Esophagus (tissue), 2 donors: ENCODE results near the gene RABIF. TPM values are rescaled to one million over a fixed set of nuclear protein-coding genes. Genes with fewer than 3 reads are reported as not detected.
"Not testable (repeated sequence)": the region's sequence is repeated elsewhere in the genome, so short reads cannot be mapped to it uniquely, and the experiment has no call there.

ENCODE experiments used
- H3K27ac ChIP-seq, 2 donors: one replicate each; pipeline ENCODE4 v1.5.1; 2013; ENCODE audit warnings: low read depth in 2 of 2, mild to moderate bottlenecking in 2 of 2, inconsistent platforms in 1 of 2, low read length in 1 of 2, moderate library complexity in 1 of 2
- H3K27me3 ChIP-seq, 2 donors: one replicate each; pipeline ENCODE4 v1.6.1; 2013; ENCODE audit warnings: low read length in 2 of 2, control low read depth in 1 of 2, mild to moderate bottlenecking in 1 of 2; ENCODE audit not compliant: insufficient read depth in 2 of 2, control insufficient read depth in 1 of 2
- H3K36me3 ChIP-seq, 2 donors: one replicate each; pipeline ENCODE4 v1.6.1; 2013; ENCODE audit warnings: low read length in 1 of 2; ENCODE audit not compliant: control insufficient read depth in 2 of 2, insufficient read depth in 2 of 2
- H3K4me1 ChIP-seq, 2 donors: one replicate each; pipeline ENCODE4 v1.6.1; 2013; ENCODE audit warnings: low read length in 1 of 2; ENCODE audit not compliant: control insufficient read depth in 2 of 2, insufficient read depth in 2 of 2
- H3K4me3 ChIP-seq, 2 donors: one replicate each; pipeline ENCODE4 v1.5.1; 2013; ENCODE audit warnings: low read length in 2 of 2, mild to moderate bottlenecking in 2 of 2, low read depth in 1 of 2, moderate library complexity in 1 of 2
- H3K9me3 ChIP-seq, 2 donors: one replicate each; pipeline ENCODE4 v1.6.1; 2013; ENCODE audit warnings: mild to moderate bottlenecking in 2 of 2, low read depth in 1 of 2, low read length in 1 of 2, moderate library complexity in 1 of 2; ENCODE audit not compliant: control insufficient read depth in 2 of 2, insufficient read depth in 1 of 2
- WGBS, 2 donors: extraction: QIAGEN DNeasy Blood & Tissue Kit; methylation state at CpG; one replicate each; pipeline ENCODE4 v1.1.7; 2013; 5-methylcytosine and 5-hydroxymethylcytosine counted together
- polyA plus RNA-seq, 2 donors: library from polyadenylated mRNA; stranded (reverse); fragments of 200-250 nt; gene quantifications; one replicate each; pipeline ENCODE4 v1.2.3, GENCODE V29; 2013
- donor health status: healthy with polysubstance abuse.
- donor health status: Bipolar disorder and iron deficiency.

Gene RABIF
- polyA plus RNA-seq, 2 donors = 8.1 to 11.0 TPM

- WGBS, 2 donors = 75 to 80% methylated on average over 5 of the region's 5 CpGs
These were observed 51.1 kb downstream of the RABIF start for GRCh38 chr1:202837746-202838262.

DNA sequence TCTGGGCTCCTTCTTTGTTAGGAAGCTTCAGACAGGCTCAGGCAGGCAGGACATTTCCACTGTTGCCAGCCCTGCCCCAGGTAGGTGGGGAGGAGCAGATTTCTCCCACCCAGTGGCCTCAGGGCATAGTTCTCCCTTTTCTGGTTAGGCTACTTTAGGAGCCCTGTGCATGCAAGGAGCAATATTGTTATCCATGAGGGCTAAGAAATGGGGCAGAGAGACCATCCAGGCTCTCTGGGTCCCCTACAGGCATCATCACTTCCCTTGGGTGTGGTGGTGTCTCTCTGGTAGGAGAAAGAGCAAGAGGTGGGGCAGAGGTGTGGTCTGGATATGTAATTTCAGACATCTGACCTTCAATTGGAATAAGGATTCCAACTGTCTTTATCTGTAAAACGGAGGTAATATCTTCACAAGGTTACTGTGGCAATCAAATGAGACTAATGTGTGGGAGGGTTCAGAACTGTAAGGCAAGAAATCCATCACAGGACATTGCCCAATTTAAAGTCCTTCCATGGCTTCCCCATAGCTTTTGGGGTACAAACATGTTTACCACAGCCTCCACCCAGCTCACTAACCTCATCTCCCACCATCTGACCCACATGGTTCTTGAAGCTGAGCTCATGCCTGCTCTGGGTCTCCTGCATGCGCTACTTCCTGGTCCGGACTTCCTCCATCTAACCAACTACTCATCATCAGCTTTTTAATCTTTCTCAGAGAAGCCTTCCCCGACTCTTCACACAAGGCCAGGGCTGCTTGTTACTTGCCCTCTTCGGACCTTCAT lies 52.1 kb downstream of the RABIF start:
- 69 to 70% methylated on average over 5 of the region's 5 CpGs for WGBS, 2 donors
- H3K27me3 ChIP-seq = no peaks in the 10 kb centered on the region
- H3K27ac ChIP-seq = peak overlapping the region; percentile 80 to 83
- no peaks in the 10 kb centered on the region for H3K9me3 ChIP-seq
- H3K4me3 ChIP-seq = no peak overlapping the region
- no peaks in the 10 kb centered on the region for H3K36me3 ChIP-seq
- H3K4me1 ChIP-seq = peaks cover 3 to 22% of the 10 kb centered on the region in 2 donors

More at GRCh38 chr1:202837746-202838262, 51.1 kb downstream of the RABIF start:
- Histone ChIP-seq H3K36me3 (no peaks in the 10 kb centered on the region), H3K27ac (peak overlapping the region in 1 of 2 donors; percentile 0), H3K9me3 (no peaks in the 10 kb centered on the region), H3K27me3 (no peaks in the 10 kb centered on the region), H3K4me1 (peaks cover 3 to 22% of the 10 kb centered on the region in 2 donors), H3K4me3 (no peak overlapping the region)

- 36 to 45% methylated on average over 3 of the region's 3 CpGs for WGBS, 2 donors
- no peaks in the 10 kb centered on the region for H3K9me3 ChIP-seq
- no peaks in the 10 kb centered on the region for H3K27me3 ChIP-seq
- H3K27ac ChIP-seq = peak overlapping the region; percentile 80 to 83
- peaks cover 3 to 22% of the 10 kb centered on the region in 2 donors for H3K4me1 ChIP-seq
- H3K36me3 ChIP-seq = no peaks in the 10 kb centered on the region
- no peak overlapping the region for H3K4me3 ChIP-seq
These were observed 53.3 kb downstream of the RABIF start for GRCh38 chr1:202835548-202836072.

GRCh38 chr1:202834771-202835547 lies 54.0 kb downstream of the RABIF start:
- Histone ChIP-seq H3K9me3 (no peaks in the 10 kb centered on the region), H3K4me3 (no peak overlapping the region), H3K27ac (peak overlapping the region; percentile 80 to 83), H3K36me3 (no peaks in the 10 kb centered on the region), H3K27me3 (no peaks in the 10 kb centered on the region), H3K4me1 (peaks cover 3 to 22% of the 10 kb centered on the region in 2 donors)
- WGBS, 2 donors = 51 to 64% methylated on average over 10 of the region's 10 CpGs

DNA sequence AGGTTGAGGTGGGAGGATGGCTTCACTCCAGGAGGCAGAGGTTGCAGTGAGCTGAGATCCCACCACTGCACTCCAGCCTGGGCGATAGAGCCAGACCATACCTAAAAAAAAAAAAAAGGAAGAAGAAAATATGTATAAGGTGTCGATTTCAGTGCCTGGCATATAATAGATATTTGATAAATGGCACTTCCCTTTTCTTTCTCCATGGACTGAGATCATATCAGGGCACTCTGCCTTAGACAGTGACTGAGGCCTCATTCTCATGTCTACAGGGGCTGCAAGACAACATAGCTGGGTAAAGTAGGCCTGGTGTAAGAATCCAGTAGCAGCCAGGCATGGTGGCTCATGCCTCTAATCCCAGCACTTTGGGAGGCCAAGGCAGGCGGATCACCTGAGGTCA lies 57.0 kb downstream of the RABIF start:
- H3K27me3 ChIP-seq = no peaks in the 10 kb centered on the region
- H3K27ac ChIP-seq = no peak overlapping the region
- no peak overlapping the region for H3K4me3 ChIP-seq
- WGBS, 2 donors = 81 to 94% methylated on average over 3 of the region's 3 CpGs
- H3K4me1 ChIP-seq = peaks cover 0 to 17% of the 10 kb centered on the region in 2 donors
- H3K36me3 ChIP-seq = no peaks in the 10 kb centered on the region
- H3K9me3 ChIP-seq = no peaks in the 10 kb centered on the region

DNA sequence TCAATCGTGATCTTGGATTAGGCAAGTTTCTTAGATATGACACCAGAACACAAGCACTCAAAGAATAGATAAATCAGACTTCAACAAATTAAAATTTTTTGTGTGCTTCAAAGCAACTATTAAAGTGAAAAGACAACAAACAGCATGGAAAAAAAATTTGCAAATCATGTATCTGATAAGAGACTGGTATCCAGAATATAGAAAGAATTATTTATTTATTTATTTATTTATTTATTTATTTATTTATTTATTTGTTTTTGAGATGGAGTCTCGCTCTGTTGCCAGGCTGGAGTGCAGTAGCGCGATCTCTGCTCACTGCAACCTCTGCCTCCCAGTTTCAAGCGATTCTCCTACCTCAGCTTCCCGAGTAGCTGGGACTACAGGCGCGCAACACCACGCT lies 59.7 kb downstream of the RABIF start:
- H3K9me3 ChIP-seq, H3K4me3 ChIP-seq, H3K27ac ChIP-seq, H3K4me1 ChIP-seq, H3K27me3 ChIP-seq, H3K36me3 ChIP-seq: not testable (repeated sequence)
- WGBS, 2 donors = 96 to 97% methylated on average over 9 of the region's 9 CpGs

Other genes with a start within 250 kb of the RABIF start
- gene SYT2, start 178.7 kb downstream of the RABIF start, polyA plus RNA-seq = under 1 TPM; 0.01 to 0.04 TPM
- 10 to 100 TPM; 18.1 to 20.9 TPM for gene KDM5B, start 80.7 kb downstream of the RABIF start, polyA plus RNA-seq
- 1 to 10 TPM; 4.1 to 8.9 TPM for gene PCAT6, start 78.2 kb downstream of the RABIF start, polyA plus RNA-seq
- gene KLHL12, start 38.1 kb upstream of the RABIF start, polyA plus RNA-seq = 10 to 100 TPM; 10.7 to 11.5 TPM
- gene ADIPOR1, start 69.2 kb upstream of the RABIF start, polyA plus RNA-seq = 10 to 100 TPM; 96.2 to 98.4 TPM
- gene CYB5R1, start 78.1 kb upstream of the RABIF start, polyA plus RNA-seq = 10 to 100 TPM; 29.9 to 72.5 TPM
- 10 to 100 TPM; 24.2 to 38.6 TPM for gene TMEM183A, start 118.2 kb upstream of the RABIF start, polyA plus RNA-seq
- 1 to 10 TPM in 1 of 2 donors, under 1 TPM in 1; 0.84 to 4.1 TPM for gene PPFIA4, start 137.3 kb upstream of the RABIF start, polyA plus RNA-seq
- not detected for gene MYOG, start 196.9 kb upstream of the RABIF start, polyA plus RNA-seq
- under 1 TPM; 0.22 to 0.26 TPM for gene ADORA1, start 238.6 kb upstream of the RABIF start, polyA plus RNA-seq